RWPE2 (cell line): Measurements from ENCODE around the gene CD320.

ENCODE experiments used
- ATAC-seq: fragments of 200-7000 bp; cut with Tn5 transposase; 3 replicates; pipeline ENCODE4 v1.9.1; 2021; ENCODE audit warnings: low read depth
- DNase-seq: peaks from one replicate; pipeline ENCODE4 v3.0.0-alpha.2; 2020; ENCODE audit warnings: low spot score
- H3K27ac ChIP-seq: fragments of 450-650 bp; 2 replicates; pipeline ENCODE4 v1.5.1; 2017; ENCODE audit warnings: mild to moderate bottlenecking; ENCODE audit not compliant: poor library complexity, severe bottlenecking
- H3K27me3 ChIP-seq: fragments of 250-450 bp; sonication (Bioruptor Pico); 2 replicates; pipeline ENCODE4 v1.5.1; 2021; ENCODE audit warnings: mild to moderate bottlenecking, moderate library complexity; ENCODE audit not compliant: insufficient read depth, poor library complexity, severe bottlenecking
- H3K36me3 ChIP-seq: fragments of 250-450 bp; sonication (Bioruptor Pico); 2 replicates; pipeline ENCODE4 v1.5.1; 2020; ENCODE audit warnings: low read depth, mild to moderate bottlenecking, moderate library complexity
- H3K4me1 ChIP-seq: fragments of 250-450 bp; sonication (Bioruptor Pico); 2 replicates; pipeline ENCODE4 v1.5.1; 2021; ENCODE audit warnings: mild to moderate bottlenecking, moderate library complexity; ENCODE audit not compliant: insufficient read depth, poor library complexity, severe bottlenecking
- H3K4me3 ChIP-seq: fragments of 250-450 bp; sonication (Bioruptor Pico); 2 replicates; pipeline ENCODE4 v1.5.1; 2021; ENCODE audit warnings: mild to moderate bottlenecking, moderate library complexity; ENCODE audit not compliant: severe bottlenecking
- H3K9me3 ChIP-seq: fragments of 250-450 bp; sonication (Bioruptor Pico); 2 replicates; pipeline ENCODE4 v1.5.1; 2021; ENCODE audit warnings: mild to moderate bottlenecking, moderate library complexity; ENCODE audit not compliant: severe bottlenecking
- CTCF ChIP-seq: fragments of 450-650 bp; IDR thresholded peaks from one replicate; pipeline ENCODE4 v1.5.1; 2017; ENCODE audit warnings: mild to moderate bottlenecking, moderate library complexity; ENCODE audit not compliant: poor library complexity, severe bottlenecking

CD320 gene

GRCh38 chr19:8329996-8330395 lies 21.8 kb upstream of the CD320 start:
- H3K4me1 ChIP-seq, result no peaks in the 10 kb centered on the region
- H3K4me3 ChIP-seq, result no peak overlapping the region
- DNase-seq (no peak), ATAC-seq (peak; percentile 35; the same call in 2 of the 3 replicates)
- H3K27ac ChIP-seq, result no peak overlapping the region
- H3K9me3 ChIP-seq, result no peaks in the 10 kb centered on the region
- no peak for TF ChIP-seq CTCF
- H3K27me3 ChIP-seq, result peaks cover 18% of the 10 kb centered on the region
- no peaks in the 10 kb centered on the region for H3K36me3 ChIP-seq

- ATAC-seq, result no peak
- Histone ChIP-seq H3K4me3 (no peak overlapping the region), H3K27me3 (no peaks in the 10 kb centered on the region), H3K36me3 (peaks cover 26% of the 10 kb centered on the region), H3K4me1 (peaks cover 3% of the 10 kb centered on the region), H3K27ac (no peak overlapping the region), H3K9me3 (no peaks in the 10 kb centered on the region)
- no peak for DNase-seq
- TF ChIP-seq CTCF, result no peak
Measured at GRCh38 chr19:8325454-8325853, 17.3 kb upstream of the CD320 start.

GRCh38 chr19:8324186-8325050 lies 16.3 kb upstream of the CD320 start:
- DNase-seq (no peak), ATAC-seq (peak; percentile 19; the same call in 1 of the 3 replicates)
- H3K36me3 ChIP-seq, result peaks cover 26% of the 10 kb centered on the region
- no peak overlapping the region for H3K27ac ChIP-seq
- no peaks in the 10 kb centered on the region for H3K27me3 ChIP-seq
- no peak overlapping the region for H3K4me3 ChIP-seq
- TF ChIP-seq CTCF, result peak; percentile 10
- H3K9me3 ChIP-seq, result no peaks in the 10 kb centered on the region
- H3K4me1 ChIP-seq, result peaks cover 12% of the 10 kb centered on the region

- H3K27ac ChIP-seq, result peak overlapping the region; percentile 69
- H3K9me3 ChIP-seq, result no peaks in the 10 kb centered on the region
- peaks cover 26% of the 10 kb centered on the region for H3K36me3 ChIP-seq
- no peak overlapping the region for H3K4me3 ChIP-seq
- H3K4me1 ChIP-seq, result peaks cover 12% of the 10 kb centered on the region
- ATAC-seq, result no peak; the same call in 2 of the 3 replicates
- DNase-seq, result no peak
- TF ChIP-seq CTCF, result no peak
- H3K27me3 ChIP-seq, result no peaks in the 10 kb centered on the region
Measured at GRCh38 chr19:8323781-8324185, 15.6 kb upstream of the CD320 start.

GRCh38 chr19:8322638-8322997 lies 14.5 kb upstream of the CD320 start:
- no peak for ATAC-seq
- Histone ChIP-seq H3K4me3 (peak overlapping the region; percentile 67), H3K27ac (peak overlapping the region; percentile 69), H3K36me3 (peaks cover 33% of the 10 kb centered on the region), H3K9me3 (no peaks in the 10 kb centered on the region), H3K4me1 (peaks cover 12% of the 10 kb centered on the region), H3K27me3 (no peaks in the 10 kb centered on the region)
- no peak for DNase-seq
- TF ChIP-seq CTCF, result no peak
